Liver (tissue), 3 donors: Measurements from ENCODE around the gene GRK5.

Experiments used
- CTCF ChIP-seq: fragments of 150-350 bp; IDR thresholded peaks from 2 replicates; pipeline ENCODE4 v1.5.1; 2017; ENCODE audit warnings: improper control_type of control experiment, low read depth, low read length; ENCODE audit not compliant: missing input control
- EGR1 ChIP-seq, 2 donors: IDR thresholded peaks; 2 replicates each; pipeline ENCODE4 v1.6.1; 2016 to 2018; ENCODE audit warnings: antibody characterized with exemption in 2 of 2, low read depth in 2 of 2
- FOXA1 ChIP-seq: IDR thresholded peaks from 2 replicates; pipeline ENCODE4 v1.6.1; 2016; ENCODE audit warnings: antibody characterized with exemption
- GABPA ChIP-seq, 2 donors: IDR thresholded peaks in 1 of 2; conservative IDR thresholded peaks in 1 of 2; 2 replicates each; pipeline ENCODE4 v1.6.1; 2016; ENCODE audit warnings: antibody characterized with exemption in 2 of 2, mild to moderate bottlenecking in 1 of 2, moderate library complexity in 1 of 2
- JUND ChIP-seq, 2 donors: IDR thresholded peaks; 2 replicates each; pipeline ENCODE4 v1.6.1; 2016; ENCODE audit warnings: antibody characterized with exemption in 2 of 2
- MAX ChIP-seq: IDR thresholded peaks from 2 replicates; pipeline ENCODE4 v1.6.1; 2016; ENCODE audit warnings: antibody characterized with exemption
- NR2F2 ChIP-seq: IDR thresholded peaks from 2 replicates; pipeline ENCODE4 v1.6.1; 2016; ENCODE audit warnings: antibody characterized with exemption
- RAD21 ChIP-seq, 2 donors: IDR thresholded peaks; 2 replicates each; pipeline ENCODE4 v1.6.1; 2016; ENCODE audit warnings: antibody characterized with exemption in 2 of 2, mild to moderate bottlenecking in 2 of 2
- REST ChIP-seq: IDR thresholded peaks from 2 replicates; pipeline ENCODE4 v1.6.1; 2016; ENCODE audit warnings: antibody characterized with exemption, mild to moderate bottlenecking
- RXRA ChIP-seq, 2 donors: IDR thresholded peaks; 2 replicates each; pipeline ENCODE4 v1.6.1; 2017 to 2018; ENCODE audit warnings: antibody characterized with exemption in 2 of 2, mild to moderate bottlenecking in 1 of 2
- SP1 ChIP-seq: IDR thresholded peaks from 2 replicates; pipeline ENCODE4 v1.6.1; 2018; ENCODE audit warnings: antibody characterized with exemption, mild to moderate bottlenecking
- TAF1 ChIP-seq: conservative IDR thresholded peaks from 2 replicates; pipeline ENCODE4 v1.6.1; 2016; ENCODE audit warnings: antibody characterized with exemption, mild to moderate bottlenecking
- YY1 ChIP-seq: IDR thresholded peaks from 2 replicates; pipeline ENCODE4 v1.6.1; 2016; ENCODE audit warnings: antibody characterized with exemption, mild to moderate bottlenecking
- donor health status: healthy.
- donor health status: healthy.

- TF ChIP-seq CTCF (no peak), YY1 (no peak), RAD21 (IDR thresholded peaks at IDR 0.05) (no peak), EGR1 (IDR thresholded peaks at IDR 0.05; ENCODE audit: low read depth in 2 of 2) (no peak), SP1 (no peak), NR2F2 (no peak), REST (no peak), GABPA (IDR thresholded peaks at IDR 0.05 in 1 of 2, conservative IDR thresholded peaks at IDR 0.05 in 1 of 2) (no peak), RXRA (IDR thresholded peaks at IDR 0.05) (no peak), TAF1 (no peak), JUND (IDR thresholded peaks at IDR 0.05) (no peak), MAX (no peak), FOXA1 (no peak)
These were observed 146.1 kb downstream of the GRK5 start for GRCh38 chr10:119353421-119353820.
